ENCODE data around the gene CFDP1. TPM values are rescaled to one million over a fixed set of nuclear protein-coding genes. Genes with fewer than 3 reads are reported as not detected.

The CFDP1 gene
- total and polyA plus RNA-seq, 2 donors (not counting 1 experiment from before 2014, with no cell fraction given) = 47.9 to 80.0 TPM

DNA sequence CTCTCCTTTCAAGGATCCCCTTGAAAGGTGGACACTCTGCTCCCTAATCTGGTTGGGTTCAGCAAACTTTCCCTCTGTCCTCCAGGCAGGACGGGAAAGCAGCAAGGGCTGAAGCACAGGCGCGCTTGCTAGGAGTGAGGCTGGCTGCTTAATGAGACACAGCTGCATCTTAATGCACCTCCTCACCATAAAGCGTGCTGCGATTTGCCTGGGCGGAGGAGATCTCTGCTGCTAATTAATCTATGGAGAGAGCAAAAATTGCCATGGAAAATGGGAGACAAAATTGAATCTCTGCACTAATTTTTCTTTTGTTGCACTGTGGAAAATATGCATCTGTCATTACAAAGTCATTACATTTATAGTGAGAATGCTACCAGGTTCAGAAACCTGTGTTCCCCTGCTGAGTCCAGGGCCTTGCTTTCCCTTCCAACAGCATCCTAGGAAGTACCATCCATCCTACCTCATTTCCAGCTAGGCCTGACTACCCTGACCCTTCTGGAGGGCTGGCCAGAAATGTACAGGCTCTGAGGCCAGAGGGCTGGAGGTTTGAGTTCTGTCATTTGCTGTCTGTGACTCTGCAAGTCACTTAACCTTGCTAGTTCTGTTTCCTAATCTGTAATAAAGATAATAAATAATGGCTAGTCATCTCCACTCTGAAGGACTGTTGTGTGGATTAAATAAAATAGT is 138.4 kb downstream of the CFDP1 start:
- no peak for DNase-seq (ENCODE audit: low read depth in 2 of 2)

GRCh38 chr16:75293772-75294171 is 139.5 kb downstream of the CFDP1 start:
- Histone ChIP-seq H3K9me3 (ENCODE audit: control insufficient read depth, insufficient read depth, low read depth, low read length) (no peaks in the 10 kb centered on the region), H3K79me2 (ENCODE audit: control insufficient read depth, insufficient read depth, low read length) (no peaks in the 10 kb centered on the region), H3K27me3 (ENCODE audit: control insufficient read depth, insufficient read depth, low read length) (no peaks in the 10 kb centered on the region), H3K4me2 (ENCODE audit: extremely low read depth, insufficient read depth, low read length) (peak overlapping the region; percentile 58), H3K36me3 (ENCODE audit: control insufficient read depth, insufficient read depth, low read length) (peaks cover 5% of the 10 kb centered on the region), H3K4me1 (ENCODE audit: control insufficient read depth, extremely low read depth, insufficient read depth, low read length) (peaks cover 4% of the 10 kb centered on the region), H3K4me3 (replicated peaks in 1 of 4; ENCODE audit: control extremely low read depth in 1 of 4, insufficient read depth in 1 of 4, low read depth in 3 of 4, low read length in 4 of 4) (peak overlapping the region in 1 of 4 experiments; percentile 30), H3K9ac (ENCODE audit: insufficient read depth, low read length) (no peak overlapping the region), H2AFZ (ENCODE audit: low read length) (no peak overlapping the region), H3K27ac (ENCODE audit: insufficient read depth, low read length) (peak overlapping the region; percentile 34), H4K20me1 (ENCODE audit: control insufficient read depth, extremely low read depth, insufficient read depth, low read length) (no peaks in the 10 kb centered on the region)
- TF ChIP-seq CTCF (conservative IDR thresholded peaks at IDR 0.05 in 1 of 2, IDR thresholded peaks at IDR 0.05 in 1 of 2; ENCODE audit: low read depth in 1 of 2, low read length in 2 of 2) = no peak
- no peak for TF ChIP-seq EZH2 (IDR thresholded peaks at IDR 0.05; ENCODE audit: low read length, missing control alignments)
- no peak for DNase-seq (ENCODE audit: low read depth in 2 of 2)

More for the DNA sequence above, 138.4 kb downstream of the CFDP1 start:
- no peaks in the 10 kb centered on the region for H4K20me1 ChIP-seq (ENCODE audit: control insufficient read depth, extremely low read depth, insufficient read depth, low read length)
- H3K79me2 ChIP-seq (ENCODE audit: control insufficient read depth, insufficient read depth, low read length) = no peaks in the 10 kb centered on the region
- H3K36me3 ChIP-seq (ENCODE audit: control insufficient read depth, insufficient read depth, low read length) = peaks cover 5% of the 10 kb centered on the region
- TF ChIP-seq EZH2 (IDR thresholded peaks at IDR 0.05; ENCODE audit: low read length, missing control alignments) (no peak), CTCF (conservative IDR thresholded peaks at IDR 0.05 in 1 of 2, IDR thresholded peaks at IDR 0.05 in 1 of 2; ENCODE audit: low read depth in 1 of 2, low read length in 2 of 2) (no peak)
- H3K4me2 ChIP-seq (ENCODE audit: extremely low read depth, insufficient read depth, low read length) = no peak overlapping the region
- peaks cover 4% of the 10 kb centered on the region for H3K4me1 ChIP-seq (ENCODE audit: control insufficient read depth, extremely low read depth, insufficient read depth, low read length)
- no peaks in the 10 kb centered on the region for H3K27me3 ChIP-seq (ENCODE audit: control insufficient read depth, insufficient read depth, low read length)
- H3K9ac ChIP-seq (ENCODE audit: insufficient read depth, low read length) = no peak overlapping the region
- H3K27ac ChIP-seq (ENCODE audit: insufficient read depth, low read length) = no peak overlapping the region
- no peak overlapping the region for H3K4me3 ChIP-seq (replicated peaks in 1 of 4; ENCODE audit: control extremely low read depth in 1 of 4, insufficient read depth in 1 of 4, low read depth in 3 of 4, low read length in 4 of 4)
- H3K9me3 ChIP-seq (ENCODE audit: control insufficient read depth, insufficient read depth, low read depth, low read length) = no peaks in the 10 kb centered on the region
- H2AFZ ChIP-seq (ENCODE audit: low read length) = no peak overlapping the region

GRCh38 chr16:75293173-75293572 is 140.1 kb downstream of the CFDP1 start:
- no peak for TF ChIP-seq EZH2 (IDR thresholded peaks at IDR 0.05; ENCODE audit: low read length, missing control alignments)
- TF ChIP-seq CTCF (conservative IDR thresholded peaks at IDR 0.05 in 1 of 2, IDR thresholded peaks at IDR 0.05 in 1 of 2; ENCODE audit: low read depth in 1 of 2, low read length in 2 of 2) = no peak
- H3K4me1 ChIP-seq (ENCODE audit: control insufficient read depth, extremely low read depth, insufficient read depth, low read length) = peaks cover 4% of the 10 kb centered on the region
- no peak overlapping the region for H3K4me3 ChIP-seq (replicated peaks in 1 of 4; ENCODE audit: control extremely low read depth in 1 of 4, insufficient read depth in 1 of 4, low read depth in 3 of 4, low read length in 4 of 4)
- no peaks in the 10 kb centered on the region for H3K9me3 ChIP-seq (ENCODE audit: control insufficient read depth, insufficient read depth, low read depth, low read length)
- no peaks in the 10 kb centered on the region for H3K79me2 ChIP-seq (ENCODE audit: control insufficient read depth, insufficient read depth, low read length)
- H4K20me1 ChIP-seq (ENCODE audit: control insufficient read depth, extremely low read depth, insufficient read depth, low read length) = no peaks in the 10 kb centered on the region
- H3K27me3 ChIP-seq (ENCODE audit: control insufficient read depth, insufficient read depth, low read length) = no peaks in the 10 kb centered on the region
- no peak for DNase-seq (ENCODE audit: low read depth in 2 of 2)
- H2AFZ ChIP-seq (ENCODE audit: low read length) = no peak overlapping the region
- H3K9ac ChIP-seq (ENCODE audit: insufficient read depth, low read length) = no peak overlapping the region
- H3K36me3 ChIP-seq (ENCODE audit: control insufficient read depth, insufficient read depth, low read length) = peaks cover 3% of the 10 kb centered on the region
- no peak overlapping the region for H3K4me2 ChIP-seq (ENCODE audit: extremely low read depth, insufficient read depth, low read length)
- H3K27ac ChIP-seq (ENCODE audit: insufficient read depth, low read length) = no peak overlapping the region

Data from fibroblast of lung (primary cell).